ENCODE measurements around the gene SLF2.

Gene SLF2

GRCh38 chr10:100889546-100889945 lies 23.2 kb upstream of the SLF2 start:
- no peak for DNase-seq (ENCODE audit: extremely low spot score)
- TF ChIP-seq CTCF (IDR thresholded peaks at IDR 0.05; ENCODE audit: control extremely low read depth, extremely low read depth, low read depth, missing control alignments): no peak
- ChIA-PET CTCF (interaction anchor here (0.9 to 2.1 kb wide), 5 partner anchors 11 to 23 kb away, joined by 3 to 15 read pairs (median 6); no protein-coding TSS in a partner anchor), POLR2A (no interaction called here)

- no peak for TF ChIP-seq CTCF (IDR thresholded peaks at IDR 0.05; ENCODE audit: control extremely low read depth, extremely low read depth, low read depth, missing control alignments)
- CTCF ChIA-PET: no interaction called here
- no peak for DNase-seq (ENCODE audit: extremely low spot score)
- POLR2A ChIA-PET: no interaction called here
These were observed 22.6 kb upstream of the SLF2 start for GRCh38 chr10:100890141-100890672.

- ChIA-PET POLR2A (no interaction called here), CTCF (no interaction called here)
- TF ChIP-seq CTCF (IDR thresholded peaks at IDR 0.05; ENCODE audit: control extremely low read depth, extremely low read depth, low read depth, missing control alignments): no peak
- no peak for DNase-seq (ENCODE audit: extremely low spot score)
These were observed 22.0 kb upstream of the SLF2 start for GRCh38 chr10:100890673-100891317.

- CTCF ChIA-PET: no interaction called here
- no peak for TF ChIP-seq CTCF (IDR thresholded peaks at IDR 0.05; ENCODE audit: control extremely low read depth, extremely low read depth, low read depth, missing control alignments)
- POLR2A ChIA-PET: no interaction called here
- no peak for DNase-seq (ENCODE audit: extremely low spot score)
These were observed 18.7 kb upstream of the SLF2 start for GRCh38 chr10:100894033-100894432.

- POLR2A ChIA-PET: no interaction called here
- no peak for TF ChIP-seq CTCF (IDR thresholded peaks at IDR 0.05; ENCODE audit: control extremely low read depth, extremely low read depth, low read depth, missing control alignments)
- DNase-seq (ENCODE audit: extremely low spot score): no peak
- CTCF ChIA-PET: interaction anchor here (1.2 to 1.3 kb wide), 2 partner anchors 16 to 23 kb away, joined by 4 to 7 read pairs; no protein-coding TSS in a partner anchor
These were observed 18.0 kb upstream of the SLF2 start for GRCh38 chr10:100894589-100895294.

- TF ChIP-seq CTCF (IDR thresholded peaks at IDR 0.05; ENCODE audit: control extremely low read depth, extremely low read depth, low read depth, missing control alignments): no peak
- no peak for DNase-seq (ENCODE audit: extremely low spot score)
- POLR2A ChIA-PET: no interaction called here
- CTCF ChIA-PET: interaction anchor here (1.2 to 1.3 kb wide), 2 partner anchors 17 to 24 kb away, joined by 4 to 7 read pairs; no protein-coding TSS in a partner anchor
These were observed 17.4 kb upstream of the SLF2 start for GRCh38 chr10:100895346-100895745.
